Calu3 (cell line): Measurements from ENCODE around the gene MOXD1. TPM values are rescaled to one million over a fixed set of nuclear protein-coding genes. Genes with fewer than 3 reads are reported as not detected.

Source experiments
- BruUV-seq: library from RNA; stranded (reverse); fragments of 400-500 nt; replicated peaks from 2 replicates; lab custom pipeline; 2021; lab: Mats Ljungman, UMichigan
- CTCF ChIA-PET: fragments of 300-600 bp; sonication (Branson Sonifier 250); formaldehyde crosslinking; loops from one replicate; lab custom pipeline; 2022; ENCODE audit warnings: antibody characterized with exemption; lab: Charles Lee
- DNase-seq: peaks from one replicate; pipeline ENCODE4 v3.0.0; 2022
- H3K27ac Mint-ChIP-seq: one replicate; pipeline ENCODE4 v1.8.0; 2022; ENCODE audit warnings: mixed read lengths; ENCODE audit not compliant: unreplicated experiment
- H3K27me3 Mint-ChIP-seq: one replicate; pipeline ENCODE4 v1.8.0; 2022; ENCODE audit warnings: mixed read lengths; ENCODE audit not compliant: unreplicated experiment
- H3K36me3 Mint-ChIP-seq: one replicate; pipeline ENCODE4 v1.8.0; 2022; ENCODE audit warnings: mild to moderate bottlenecking, moderate library complexity, mixed read lengths; ENCODE audit not compliant: insufficient read depth, unreplicated experiment
- H3K4me1 Mint-ChIP-seq: one replicate; pipeline ENCODE4 v1.8.0; 2022; ENCODE audit warnings: mild to moderate bottlenecking, low read depth, mixed read lengths; ENCODE audit not compliant: unreplicated experiment
- H3K4me3 Mint-ChIP-seq: one replicate; pipeline ENCODE4 v1.8.0; 2022; ENCODE audit warnings: mild to moderate bottlenecking, low read depth, moderate library complexity, mixed read lengths; ENCODE audit not compliant: unreplicated experiment
- H3K9me3 Mint-ChIP-seq: one replicate; pipeline ENCODE4 v1.8.0; 2022; ENCODE audit warnings: low read depth, mixed read lengths; ENCODE audit not compliant: unreplicated experiment
- intact Hi-C: fragments of 100-400 bp; cut with micrococcal nuclease; formaldehyde crosslinking; loops from one replicate; pipeline ENCODE4 v1.10.0; 2022; ENCODE audit not compliant: unreplicated experiment
- total RNA-seq: library from RNA; stranded (reverse); gene quantifications from 2 replicates; pipeline ENCODE4 v1.2.3, GENCODE V29; 2022
- TF ChIP-seq, protein P1 (sequence below): fragments of 200-600 bp; IDR thresholded peaks from one replicate; pipeline ENCODE4 v1.8.0; 2022; ENCODE audit warnings: antibody characterized with exemption; ENCODE audit not compliant: unreplicated experiment

MOXD1 gene
- total RNA-seq, 1 experiment from 2014 or later, result 13.6 TPM

DNA sequence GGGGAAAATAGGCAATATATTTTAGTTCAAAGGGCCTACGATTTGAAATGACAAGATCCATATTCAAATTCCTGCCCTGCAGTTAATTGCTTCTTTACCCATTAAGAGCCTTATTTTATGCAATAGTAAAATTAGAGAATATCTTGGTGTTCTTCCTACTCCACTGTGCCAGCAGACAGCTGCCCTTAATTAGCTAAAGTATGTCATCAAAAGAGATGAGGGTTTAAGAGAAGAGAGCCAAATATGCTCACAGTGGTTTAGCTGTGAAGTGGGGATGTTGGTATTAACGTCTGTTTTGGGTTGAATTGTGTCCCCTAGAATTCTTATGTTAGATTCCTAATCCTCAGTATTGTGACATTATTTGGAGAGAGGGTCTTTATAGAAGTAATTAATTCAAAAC, 148.1 kb downstream of the MOXD1 start:
- no peak overlapping the region for H3K4me3 Mint-ChIP-seq
- H3K27ac Mint-ChIP-seq, result no peak overlapping the region
- no peak for DNase-seq
- intact Hi-C loops, result no loop called here
- TF ChIP-seq, protein P1, sequence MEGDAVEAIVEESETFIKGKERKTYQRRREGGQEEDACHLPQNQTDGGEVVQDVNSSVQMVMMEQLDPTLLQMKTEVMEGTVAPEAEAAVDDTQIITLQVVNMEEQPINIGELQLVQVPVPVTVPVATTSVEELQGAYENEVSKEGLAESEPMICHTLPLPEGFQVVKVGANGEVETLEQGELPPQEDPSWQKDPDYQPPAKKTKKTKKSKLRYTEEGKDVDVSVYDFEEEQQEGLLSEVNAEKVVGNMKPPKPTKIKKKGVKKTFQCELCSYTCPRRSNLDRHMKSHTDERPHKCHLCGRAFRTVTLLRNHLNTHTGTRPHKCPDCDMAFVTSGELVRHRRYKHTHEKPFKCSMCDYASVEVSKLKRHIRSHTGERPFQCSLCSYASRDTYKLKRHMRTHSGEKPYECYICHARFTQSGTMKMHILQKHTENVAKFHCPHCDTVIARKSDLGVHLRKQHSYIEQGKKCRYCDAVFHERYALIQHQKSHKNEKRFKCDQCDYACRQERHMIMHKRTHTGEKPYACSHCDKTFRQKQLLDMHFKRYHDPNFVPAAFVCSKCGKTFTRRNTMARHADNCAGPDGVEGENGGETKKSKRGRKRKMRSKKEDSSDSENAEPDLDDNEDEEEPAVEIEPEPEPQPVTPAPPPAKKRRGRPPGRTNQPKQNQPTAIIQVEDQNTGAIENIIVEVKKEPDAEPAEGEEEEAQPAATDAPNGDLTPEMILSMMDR, result no peak
- H3K36me3 Mint-ChIP-seq, result no peaks in the 10 kb centered on the region
- CTCF ChIA-PET, result interaction anchor here (0.7 kb wide), 1 partner anchor 594 kb away, joined by 4 read pairs; no protein-coding TSS in a partner anchor
- BruUV-seq, result no TSS peak
- no peaks in the 10 kb centered on the region for H3K27me3 Mint-ChIP-seq
- H3K9me3 Mint-ChIP-seq, result no peaks in the 10 kb centered on the region
- no peaks in the 10 kb centered on the region for H3K4me1 Mint-ChIP-seq

DNA sequence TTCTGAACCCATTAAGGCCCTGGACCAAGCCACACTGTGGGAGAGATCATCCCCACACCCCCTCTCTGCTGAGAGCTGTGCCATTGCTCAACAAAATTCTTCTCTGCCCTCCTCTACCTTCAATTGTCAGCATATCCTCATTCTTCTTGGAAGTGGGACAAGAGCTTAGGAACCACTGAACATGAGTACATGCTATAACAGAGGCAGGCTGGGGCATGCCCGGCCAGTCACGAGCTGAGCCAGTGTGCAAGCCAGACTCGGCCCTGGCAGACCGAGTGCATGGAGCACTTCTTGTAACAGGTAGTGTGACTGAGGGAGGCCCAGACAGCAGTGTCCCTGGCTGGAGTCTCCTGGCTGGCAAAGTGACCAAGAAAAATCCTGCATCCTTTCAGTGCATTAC, 149.2 kb downstream of the MOXD1 start:
- Mint-ChIP-seq H3K36me3 (no peaks in the 10 kb centered on the region), H3K27me3 (no peaks in the 10 kb centered on the region), H3K9me3 (no peaks in the 10 kb centered on the region), H3K27ac (no peak overlapping the region), H3K4me1 (no peaks in the 10 kb centered on the region), H3K4me3 (no peak overlapping the region)
- DNase-seq, result no peak
- no TSS peak for BruUV-seq
- TF ChIP-seq, protein P1, result no peak
- intact Hi-C loops, result no loop called here
- CTCF ChIA-PET, result no interaction called here

DNA sequence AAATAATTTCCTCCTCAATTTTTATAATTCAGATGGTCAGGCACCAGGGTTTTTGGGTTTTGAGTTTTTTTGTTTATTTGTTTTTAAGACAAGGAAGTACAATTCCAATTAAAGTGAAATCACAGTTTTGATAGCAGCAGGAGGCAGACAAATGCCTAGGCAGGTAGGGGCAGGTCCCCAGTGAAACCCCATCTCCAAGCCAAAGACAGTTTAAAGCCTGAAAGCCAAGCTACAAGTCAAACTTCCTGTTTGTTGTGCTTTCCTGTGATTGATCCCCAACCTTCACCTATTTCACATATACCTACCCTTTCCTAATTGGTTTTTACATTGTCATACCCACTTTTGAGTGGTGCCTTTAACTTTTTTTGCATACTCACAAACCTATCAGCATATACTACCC, 149.6 kb downstream of the MOXD1 start:
- H3K4me1 Mint-ChIP-seq, result no peaks in the 10 kb centered on the region
- H3K27me3 Mint-ChIP-seq, result no peaks in the 10 kb centered on the region
- no peaks in the 10 kb centered on the region for H3K9me3 Mint-ChIP-seq
- H3K36me3 Mint-ChIP-seq, result no peaks in the 10 kb centered on the region
- CTCF ChIA-PET, result no interaction called here
- no peak for DNase-seq
- no TSS peak for BruUV-seq
- TF ChIP-seq, protein P1, result no peak
- no peak overlapping the region for H3K4me3 Mint-ChIP-seq
- intact Hi-C loops, result no loop called here
- H3K27ac Mint-ChIP-seq, result no peak overlapping the region

DNA sequence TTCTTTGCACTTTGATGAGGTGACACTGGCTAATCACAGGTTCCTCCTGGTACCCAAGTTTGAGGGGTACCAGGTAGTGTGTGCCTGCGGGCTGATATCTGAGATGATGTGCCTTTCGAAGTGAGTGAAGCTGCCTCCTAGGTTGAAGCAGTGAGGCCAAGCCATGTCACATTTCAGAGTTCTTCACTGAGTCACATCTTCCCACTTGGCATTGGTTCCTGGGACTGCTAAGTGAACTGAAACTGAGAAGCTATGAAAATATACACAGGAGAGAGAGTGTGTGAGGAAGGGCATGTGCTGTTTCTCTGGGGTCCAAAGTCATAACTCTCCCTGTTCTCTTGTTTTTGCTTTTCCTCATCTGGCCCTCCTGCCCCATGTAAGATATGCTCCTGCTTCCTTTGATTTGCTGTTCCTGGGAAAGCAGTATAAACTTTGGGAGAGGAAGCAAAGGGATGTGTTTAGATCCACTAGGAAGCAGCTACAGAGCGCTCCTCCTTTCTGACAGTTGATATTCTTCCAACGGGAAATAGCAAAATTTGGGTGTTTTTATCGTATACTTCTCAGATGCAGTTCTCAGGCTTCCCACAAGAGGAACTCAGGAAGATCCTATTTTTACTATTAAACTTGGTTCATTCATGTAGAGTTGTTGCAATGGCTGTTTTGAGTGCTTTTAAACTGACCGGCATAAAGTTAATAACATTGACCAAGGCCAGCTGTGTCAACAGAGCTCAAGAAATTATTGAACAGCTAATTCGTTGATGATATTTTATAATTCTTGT, 153.7 kb downstream of the MOXD1 start:
- Mint-ChIP-seq H3K27ac (no peak overlapping the region), H3K27me3 (no peaks in the 10 kb centered on the region), H3K36me3 (no peaks in the 10 kb centered on the region), H3K9me3 (no peaks in the 10 kb centered on the region), H3K4me1 (no peaks in the 10 kb centered on the region), H3K4me3 (no peak overlapping the region)
- no peak for DNase-seq
- intact Hi-C loops, result no loop called here
- TF ChIP-seq, protein P1, result no peak
- BruUV-seq, result no TSS peak
- CTCF ChIA-PET, result no interaction called here
